ENCODE measurements around the gene C20orf204. TPM values are rescaled to one million over a fixed set of nuclear protein-coding genes. Genes with fewer than 3 reads are reported as not detected.
"Not testable (repeated sequence)": the region's sequence is repeated elsewhere in the genome, so short reads cannot be mapped to it uniquely, and the experiment has no call there.

Gene C20orf204
- total and polyA plus RNA-seq, 8 donors: 0.31 to 3.7 (median 0.79) TPM

- DNase-seq (no peak), FAIRE-seq (no peak), ATAC-seq (no peak)
- 95 to 98% methylated on average over 16 of the region's 16 CpGs for WGBS, 2 donors
- Histone ChIP-seq H3K4me1 (no peaks in the 10 kb centered on the region), H3K27ac (no peak overlapping the region), H3K9me3 (no peaks in the 10 kb centered on the region), H3K27me3 (no peaks in the 10 kb centered on the region), H3K4me3 (no peak overlapping the region), H3K36me3 (peaks cover 11 to 52% (median 15%) of the 10 kb centered on the region in 3 donors)
- no peak for TF ChIP-seq CTCF (IDR thresholded peaks at IDR 0.05)
- intact Hi-C loops (cut with DNase I): no loop called here
These were observed 24.6 kb upstream of the C20orf204 start for GRCh38 chr20:64011366-64011779.

GRCh38 chr20:64012385-64013154, 23.4 kb upstream of the C20orf204 start:
- not testable (repeated sequence) for FAIRE-seq

GRCh38 chr20:64015635-64016034, 20.3 kb upstream of the C20orf204 start:
- H3K4me1 ChIP-seq: no peaks in the 10 kb centered on the region
- FAIRE-seq: no peak
- no peak for ATAC-seq
- H3K36me3 ChIP-seq: peaks cover 4 to 76% (median 20%) of the 10 kb centered on the region in 3 donors
- no peak overlapping the region for H3K4me3 ChIP-seq
- no peak overlapping the region for H3K27ac ChIP-seq
- TF ChIP-seq CTCF (IDR thresholded peaks at IDR 0.05): no peak
- 81 to 95% methylated on average over 2 of the region's 2 CpGs for WGBS, 2 donors
- DNase-seq: no peak
- intact Hi-C loops (cut with DNase I): no loop called here
- H3K9me3 ChIP-seq: no peaks in the 10 kb centered on the region
- H3K27me3 ChIP-seq: no peaks in the 10 kb centered on the region

More at GRCh38 chr20:64012385-64013154, 23.4 kb upstream of the C20orf204 start:
- H3K4me1 ChIP-seq; intact Hi-C loops (cut with DNase I); H3K9me3 ChIP-seq; DNase-seq; H3K4me3 ChIP-seq; H3K27me3 ChIP-seq; ATAC-seq; H3K27ac ChIP-seq: not testable (repeated sequence)
- 94% methylated on average over 11 of the region's 20 CpGs for WGBS, 2 donors
- peaks cover 11 to 57% (median 19%) of the 10 kb centered on the region in 3 donors for H3K36me3 ChIP-seq

GRCh38 chr20:64021124-64021975, 14.6 kb upstream of the C20orf204 start:
- intact Hi-C loops (cut with DNase I): no loop called here
- 93 to 96% methylated on average over 36 of the region's 36 CpGs for WGBS, 2 donors
- H3K4me1 ChIP-seq: peaks cover 0 to 8% (median 0%) of the 10 kb centered on the region in 3 donors
- DNase-seq (no peak), ATAC-seq (no peak), FAIRE-seq (no peak)
- H3K9me3 ChIP-seq: no peaks in the 10 kb centered on the region
- no peak overlapping the region for H3K27ac ChIP-seq
- TF ChIP-seq CTCF (IDR thresholded peaks at IDR 0.05): no peak
- H3K36me3 ChIP-seq: peaks cover 0 to 80% (median 36%) of the 10 kb centered on the region in 3 donors
- H3K27me3 ChIP-seq: no peaks in the 10 kb centered on the region
- no peak overlapping the region for H3K4me3 ChIP-seq

GRCh38 chr20:64022671-64023360, 13.2 kb upstream of the C20orf204 start:
- no peaks in the 10 kb centered on the region for H3K9me3 ChIP-seq
- H3K27ac ChIP-seq: no peak overlapping the region
- peaks cover 0 to 8% (median 0%) of the 10 kb centered on the region in 3 donors for H3K4me1 ChIP-seq
- DNase-seq (no peak), ATAC-seq (no peak), FAIRE-seq (no peak)
- TF ChIP-seq CTCF (IDR thresholded peaks at IDR 0.05): no peak
- no peak overlapping the region for H3K4me3 ChIP-seq
- intact Hi-C loops (cut with DNase I): no loop called here
- WGBS, 2 donors: 94 to 97% methylated on average over 17 of the region's 17 CpGs
- H3K36me3 ChIP-seq: peaks cover 0 to 78% (median 40%) of the 10 kb centered on the region in 3 donors
- no peaks in the 10 kb centered on the region for H3K27me3 ChIP-seq

Data from pancreas (tissue), 10 donors.